ENCODE data around the gene CUL5.

DNA sequence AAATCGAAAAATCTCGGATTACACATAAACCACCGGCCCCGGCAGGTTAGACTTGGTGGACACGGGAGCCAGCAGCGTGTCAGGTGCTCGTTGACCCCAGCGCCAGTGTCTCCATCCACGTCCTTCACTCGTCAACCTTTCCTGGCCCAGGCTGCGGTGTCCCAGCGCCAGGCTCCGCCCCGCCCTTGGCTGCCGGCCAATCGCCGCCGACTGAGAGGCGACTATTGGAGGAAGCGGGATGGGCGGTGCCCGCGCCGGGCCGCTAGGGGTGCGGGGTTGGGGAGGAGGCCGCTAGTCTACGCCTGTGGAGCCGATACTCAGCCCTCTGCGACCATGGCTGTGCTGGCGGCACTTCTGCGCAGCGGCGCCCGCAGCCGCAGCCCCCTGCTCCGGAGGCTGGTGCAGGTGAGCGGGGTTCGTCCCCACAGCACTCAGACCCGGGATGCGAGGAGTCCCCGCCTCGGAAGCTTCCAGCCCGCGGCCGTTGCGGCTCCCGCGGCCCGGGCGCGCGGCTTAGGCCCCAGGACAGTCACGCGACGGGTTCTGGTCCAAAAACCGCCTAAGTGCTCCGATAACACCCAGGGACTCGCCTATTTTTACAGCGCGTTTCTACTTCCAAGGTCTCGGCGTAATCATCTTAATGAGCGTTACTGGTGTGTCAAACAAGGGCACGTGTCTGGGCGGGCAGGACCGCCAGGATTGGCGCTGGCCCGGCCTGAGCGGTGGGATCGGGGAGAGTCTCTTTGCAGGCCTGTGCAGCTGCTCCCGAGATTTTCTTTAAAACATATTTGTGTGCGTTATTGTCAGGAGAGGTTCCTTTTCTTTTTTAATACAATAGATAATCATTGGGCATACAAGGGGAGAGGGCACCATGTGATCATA, 112.8 kb downstream of the CUL5 start, which contains the start of gene ACAT1:
- TF ChIP-seq CTCF (IDR thresholded peaks at IDR 0.05) (peak; percentile 31 to 50 (median 36)), POLR2A (IDR thresholded peaks at IDR 0.05) (peak; percentile 84 to 92), EP300 (IDR thresholded peaks at IDR 0.05) (no peak)
